ENCODE measurements around the gene SCFD2.

DNA sequence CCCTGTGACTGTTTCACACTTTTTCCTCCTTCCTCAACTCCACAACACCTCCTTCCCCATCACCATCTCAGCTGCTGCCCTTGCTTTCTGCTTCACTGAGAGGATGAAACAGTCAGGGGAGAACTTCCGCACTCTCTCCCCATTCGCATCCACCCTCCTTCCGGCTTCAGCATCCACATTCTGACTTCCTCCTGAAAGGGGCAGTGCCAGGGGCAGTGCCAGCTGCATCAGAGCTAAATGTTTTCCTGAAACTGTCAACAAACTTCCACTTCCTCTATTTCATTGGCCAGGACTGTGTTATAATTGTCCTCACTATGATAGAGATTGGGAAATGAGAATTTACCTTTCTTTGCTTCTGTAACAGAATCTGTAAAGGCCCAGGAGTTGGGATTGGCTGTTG, 521.9 kb downstream of the SCFD2 start:
- TF ChIP-seq, protein P1, sequence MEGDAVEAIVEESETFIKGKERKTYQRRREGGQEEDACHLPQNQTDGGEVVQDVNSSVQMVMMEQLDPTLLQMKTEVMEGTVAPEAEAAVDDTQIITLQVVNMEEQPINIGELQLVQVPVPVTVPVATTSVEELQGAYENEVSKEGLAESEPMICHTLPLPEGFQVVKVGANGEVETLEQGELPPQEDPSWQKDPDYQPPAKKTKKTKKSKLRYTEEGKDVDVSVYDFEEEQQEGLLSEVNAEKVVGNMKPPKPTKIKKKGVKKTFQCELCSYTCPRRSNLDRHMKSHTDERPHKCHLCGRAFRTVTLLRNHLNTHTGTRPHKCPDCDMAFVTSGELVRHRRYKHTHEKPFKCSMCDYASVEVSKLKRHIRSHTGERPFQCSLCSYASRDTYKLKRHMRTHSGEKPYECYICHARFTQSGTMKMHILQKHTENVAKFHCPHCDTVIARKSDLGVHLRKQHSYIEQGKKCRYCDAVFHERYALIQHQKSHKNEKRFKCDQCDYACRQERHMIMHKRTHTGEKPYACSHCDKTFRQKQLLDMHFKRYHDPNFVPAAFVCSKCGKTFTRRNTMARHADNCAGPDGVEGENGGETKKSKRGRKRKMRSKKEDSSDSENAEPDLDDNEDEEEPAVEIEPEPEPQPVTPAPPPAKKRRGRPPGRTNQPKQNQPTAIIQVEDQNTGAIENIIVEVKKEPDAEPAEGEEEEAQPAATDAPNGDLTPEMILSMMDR (conservative IDR thresholded peaks at IDR 0.05 in 1 of 2, IDR thresholded peaks at IDR 0.05 in 1 of 2; ENCODE audit: extremely low read depth in 1 of 2, insufficient read depth in 1 of 2, low read depth in 1 of 2, low read length in 2 of 2): no peak
- no peak for TF ChIP-seq EZH2 (IDR thresholded peaks at IDR 0.05; ENCODE audit: borderline replicate concordance, low read length)
